Lower lobe of right lung (tissue), 2 donors: Measurements from ENCODE around the gene AVPR2. TPM values are rescaled to one million over a fixed set of nuclear protein-coding genes. Genes with fewer than 3 reads are reported as not detected.

Experiments used
- ATAC-seq, 2 donors: fragments of 200-7000 bp; cut with Tn5 transposase; one replicate each; pipeline ENCODE4 v1.9.1; 2020 to 2022; ENCODE audit warnings: mild to moderate bottlenecking in 2 of 2, moderate library complexity in 2 of 2
- DNase-seq: peaks from one replicate; pipeline ENCODE4 v3.0.0-alpha.2; 2020
- H3K27ac ChIP-seq: fragments of 200-600 bp; one replicate; pipeline ENCODE4 v1.8.0; 2022
- H3K27me3 ChIP-seq: fragments of 200-600 bp; one replicate; pipeline ENCODE4 v1.8.0; 2022; ENCODE audit warnings: low read depth
- H3K36me3 ChIP-seq: fragments of 200-600 bp; one replicate; pipeline ENCODE4 v1.8.0; 2022; ENCODE audit warnings: mild to moderate bottlenecking
- H3K4me1 ChIP-seq: fragments of 200-600 bp; one replicate; pipeline ENCODE4 v1.8.0; 2022
- H3K4me3 ChIP-seq: fragments of 200-600 bp; one replicate; pipeline ENCODE4 v1.8.0; 2022; ENCODE audit warnings: mild to moderate bottlenecking
- H3K9me3 ChIP-seq: fragments of 200-600 bp; one replicate; pipeline ENCODE4 v1.8.0; 2022
- CTCF ChIP-seq: fragments of 200-600 bp; IDR thresholded peaks from one replicate; pipeline ENCODE4 v1.8.0; 2022; ENCODE audit warnings: antibody characterized with exemption, mild to moderate bottlenecking
- intact Hi-C: fragments of 100-400 bp; cut with DNase I; formaldehyde crosslinking; loops from one replicate; pipeline ENCODE4 v1.11.0; 2022
- total RNA-seq: library from RNA; stranded (reverse); fragmentation: NEBNext Ultra II Directional; extraction: Animal tissue kit (Norgen Biotek cat#: 25700); gene quantifications from one replicate; pipeline ENCODE4 v1.2.1, GENCODE V29; 2021
- donor health status: DM: no; HTN: yes; CAD: no; lungs with severe emphysema.

AVPR2 gene
- total RNA-seq, 1 donor from 2014 or later = 1.9 TPM

- ATAC-seq (peak; percentile 23 to 34), DNase-seq (no peak)
- H3K9me3 ChIP-seq = no peaks in the 10 kb centered on the region
- intact Hi-C loops = no loop called here
- no peak for TF ChIP-seq CTCF
- peaks cover 3% of the 10 kb centered on the region for H3K4me1 ChIP-seq
- H3K27ac ChIP-seq = peak overlapping the region; percentile 62
- peaks cover 12% of the 10 kb centered on the region for H3K36me3 ChIP-seq
- peak overlapping the region; percentile 56 for H3K4me3 ChIP-seq
- no peaks in the 10 kb centered on the region for H3K27me3 ChIP-seq
Observed at GRCh38 chrX:153944800-153945150, 40.3 kb downstream of the AVPR2 start.

- DNase-seq (no peak), ATAC-seq (no peak)
- Histone ChIP-seq H3K4me1 (peaks cover 5% of the 10 kb centered on the region), H3K4me3 (no peak overlapping the region), H3K27ac (peak overlapping the region; percentile 46), H3K36me3 (peaks cover 27% of the 10 kb centered on the region), H3K9me3 (no peaks in the 10 kb centered on the region), H3K27me3 (no peaks in the 10 kb centered on the region)
- no peak for TF ChIP-seq CTCF
- intact Hi-C loops = no loop called here
Observed at GRCh38 chrX:153945956-153946943, 41.8 kb downstream of the AVPR2 start.

GRCh38 chrX:153947009-153947769, 42.7 kb downstream of the AVPR2 start:
- peaks cover 5% of the 10 kb centered on the region for H3K4me1 ChIP-seq
- no peaks in the 10 kb centered on the region for H3K27me3 ChIP-seq
- peak; percentile 84 to 92 for ATAC-seq
- H3K9me3 ChIP-seq = no peaks in the 10 kb centered on the region
- peak overlapping the region; percentile 60 for H3K27ac ChIP-seq
- no peak overlapping the region for H3K4me3 ChIP-seq
- peak; percentile 83 for DNase-seq
- H3K36me3 ChIP-seq = peaks cover 37% of the 10 kb centered on the region
- peak; percentile 78 for TF ChIP-seq CTCF
- intact Hi-C loops = no loop called here

- TF ChIP-seq CTCF = no peak
- ATAC-seq (no peak), DNase-seq (no peak)
- peaks cover 45% of the 10 kb centered on the region for H3K36me3 ChIP-seq
- no peaks in the 10 kb centered on the region for H3K9me3 ChIP-seq
- no peaks in the 10 kb centered on the region for H3K27me3 ChIP-seq
- no peak overlapping the region for H3K4me3 ChIP-seq
- peaks cover 5% of the 10 kb centered on the region for H3K4me1 ChIP-seq
- intact Hi-C loops = no loop called here
- H3K27ac ChIP-seq = peak overlapping the region; percentile 60
Observed at GRCh38 chrX:153948002-153948466, 43.6 kb downstream of the AVPR2 start.
